PC-9 (cell line): ENCODE results near the gene CCBE1.

Source experiments
- CTCF ChIP-seq: fragments of 200-600 bp; sonication (generic); conservative IDR thresholded peaks from 2 replicates; pipeline ENCODE4 v1.6.1; 2017; ENCODE audit warnings: mixed run types, antibody characterized with exemption, mild to moderate bottlenecking, moderate library complexity
- EZH2 ChIP-seq: fragments of 200-600 bp; sonication (generic); IDR thresholded peaks from 2 replicates; pipeline ENCODE4 v1.8.0; 2017; ENCODE audit warnings: antibody characterized with exemption, low read depth

- TF ChIP-seq CTCF (no peak), EZH2 (no peak)
Measured at GRCh38 chr18:59607078-59607379, 90.2 kb downstream of the CCBE1 start.
